GM23248 (cell line): ENCODE results near the gene RAB25. TPM values are rescaled to one million over a fixed set of nuclear protein-coding genes. Genes with fewer than 3 reads are reported as not detected.
"Not testable (repeated sequence)": the region's sequence is repeated elsewhere in the genome, so short reads cannot be mapped to it uniquely, and the experiment has no call there.

Source experiments
- DNase-seq: peaks from one replicate; pipeline ENCODE4 v3.0.0-alpha.2; 2015
- H2AFZ ChIP-seq: fragments of 200-600 bp; sonication (generic); 2 replicates; pipeline ENCODE4 v1.6.1; 2016; ENCODE audit warnings: antibody characterized with exemption
- H3F3A ChIP-seq: fragments of 200-600 bp; sonication (generic); 2 replicates; pipeline ENCODE4 v1.6.1; 2016; ENCODE audit warnings: mild to moderate bottlenecking, antibody characterized with exemption, mixed run types; ENCODE audit not compliant: insufficient read depth
- H3K27ac ChIP-seq: fragments of 200-600 bp; sonication (generic); 2 replicates; pipeline ENCODE4 v1.5.1; 2016; ENCODE audit warnings: mild to moderate bottlenecking
- H3K27me3 ChIP-seq: fragments of 200-600 bp; sonication (generic); replicated peaks from 2 replicates; pipeline ENCODE4 v1.6.1; 2016; ENCODE audit warnings: mild to moderate bottlenecking; ENCODE audit not compliant: insufficient read depth
- H3K36me3 ChIP-seq: fragments of 200-600 bp; sonication (generic); 2 replicates; pipeline ENCODE4 v1.6.1; 2016; ENCODE audit warnings: low read depth, mild to moderate bottlenecking
- H3K4me1 ChIP-seq: fragments of 200-600 bp; sonication (generic); 2 replicates; pipeline ENCODE4 v1.6.1; 2016; ENCODE audit warnings: mild to moderate bottlenecking; ENCODE audit not compliant: insufficient read depth
- H3K4me2 ChIP-seq: fragments of 200-600 bp; sonication (generic); one replicate; pipeline ENCODE4 v1.6.1; 2016; ENCODE audit warnings: mild to moderate bottlenecking; ENCODE audit not compliant: unreplicated experiment
- H3K4me3 ChIP-seq: fragments of 200-600 bp; sonication (generic); 2 replicates; pipeline ENCODE4 v1.5.1; 2016; ENCODE audit warnings: mild to moderate bottlenecking
- H3K79me2 ChIP-seq: fragments of 200-600 bp; sonication (generic); 2 replicates; pipeline ENCODE4 v1.6.1; 2016; ENCODE audit warnings: mild to moderate bottlenecking; ENCODE audit not compliant: insufficient read depth
- H3K9ac ChIP-seq: fragments of 200-600 bp; sonication (generic); 2 replicates; pipeline ENCODE4 v1.6.1; 2016; ENCODE audit warnings: mild to moderate bottlenecking
- H3K9me2 ChIP-seq: fragments of 200-600 bp; sonication (generic); 2 replicates; pipeline ENCODE4 v1.6.1; 2016; ENCODE audit warnings: mixed run types, mild to moderate bottlenecking, moderate library complexity; ENCODE audit not compliant: insufficient read depth
- H3K9me3 ChIP-seq: fragments of 200-600 bp; sonication (generic); one replicate; pipeline ENCODE4 v1.6.1; 2017; ENCODE audit warnings: low read depth
- H4K20me1 ChIP-seq: fragments of 200-600 bp; sonication (generic); 2 replicates; pipeline ENCODE4 v1.6.0; 2016; ENCODE audit not compliant: insufficient read depth
- EZH2 ChIP-seq: fragments of 200-600 bp; sonication (generic); IDR thresholded peaks from 2 replicates; pipeline ENCODE4 v1.6.1; 2018; ENCODE audit warnings: antibody characterized with exemption, mild to moderate bottlenecking; ENCODE audit not compliant: insufficient read depth, poor library complexity, severe bottlenecking
- EZH2phosphoT487 ChIP-seq: fragments of 200-600 bp; sonication (generic); IDR thresholded peaks from 2 replicates; pipeline ENCODE4 v1.6.1; 2018; ENCODE audit warnings: antibody characterized with exemption, moderate library complexity, mild to moderate bottlenecking, low read depth; ENCODE audit not compliant: insufficient read depth
- WGBS, 2 experiments: methylation state at CpG; one replicate each; pipeline ENCODE4 v1.1.6; 2015 to 2017; ENCODE audit warnings: low lambda C conversion rate in 2 of 2, low coverage in 1 of 2; ENCODE audit errors: missing lambda C conversion rate in 2 of 2; 5-methylcytosine and 5-hydroxymethylcytosine counted together
- in situ Hi-C: fragments of 300-500 bp; cut with MboI; formaldehyde crosslinking; loops from 2 replicates; pipeline ENCODE4 v1.15.0; 2020
- polyA plus RNA-seq: library from polyadenylated mRNA; unstranded; fragments of >200 nt; fragmentation: Nextera tagmentation; extraction: Ambion mirVana; gene quantifications from 2 replicates; pipeline ENCODE4 v1.2.1, GENCODE V29; 2016
- total RNA-seq: library from RNA; depleted of rRNA; stranded (reverse); fragments of >200 nt; shearing (Covaris generic); gene quantifications from 2 replicates; pipeline ENCODE4 v1.2.3, GENCODE V29; 2014

The RAB25 gene
- total and polyA plus RNA-seq, 2 experiments from 2014 or later = not detected

DNA sequence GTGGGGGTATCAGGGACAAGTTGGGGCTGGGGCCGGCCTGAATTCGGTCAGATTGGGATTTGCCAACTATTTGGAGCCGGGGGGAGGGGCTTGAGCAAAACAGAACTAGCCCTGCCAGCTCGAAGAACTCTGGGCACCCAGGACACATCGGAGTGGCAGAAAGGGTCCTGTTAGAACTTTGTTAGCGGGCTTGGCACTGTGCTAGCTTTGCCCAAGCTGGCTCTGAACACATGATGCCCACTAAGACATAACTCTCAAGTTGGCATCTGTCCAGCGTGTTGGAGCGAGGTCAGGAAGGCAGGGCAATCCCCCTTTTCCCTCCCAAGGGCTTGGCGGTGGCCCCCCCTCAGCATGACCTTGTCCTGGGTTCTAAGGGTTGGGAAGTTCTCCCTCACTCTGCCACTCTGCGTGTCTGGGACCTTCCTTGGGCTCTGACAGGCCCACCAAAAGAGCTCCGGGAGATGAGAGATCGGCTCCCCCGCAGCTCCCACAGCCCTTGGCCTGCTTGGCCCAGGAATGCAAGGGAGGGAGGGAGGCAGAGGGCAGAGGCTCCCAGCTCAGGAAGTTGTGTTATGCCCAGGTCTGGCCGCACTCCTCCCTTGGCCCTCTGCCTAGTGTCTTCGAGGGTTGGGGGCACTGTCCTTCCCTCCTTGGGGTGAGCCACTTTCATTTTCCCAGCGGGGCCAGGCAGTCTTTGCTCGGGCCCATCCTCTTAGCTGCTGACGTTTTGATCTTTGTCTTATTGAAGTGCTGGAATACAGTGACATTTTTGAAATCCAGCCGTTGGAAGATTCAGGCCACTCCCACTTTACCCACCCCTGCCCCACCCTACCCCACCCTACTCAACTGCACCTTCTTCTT, 54.8 kb downstream of the RAB25 start:
- Histone ChIP-seq H3F3A (peaks cover 54% of the 10 kb centered on the region), H4K20me1 (peaks cover 9% of the 10 kb centered on the region; the same call in 1 of the 2 replicates), H3K79me2 (peaks cover 69% of the 10 kb centered on the region), H2AFZ (no peak overlapping the region), H3K27me3 (no peaks in the 10 kb centered on the region), H3K4me2 (peak overlapping the region; percentile 98), H3K36me3 (peaks cover 14% of the 10 kb centered on the region; the same call in 1 of the 2 replicates), H3K9ac (peak overlapping the region; percentile 100), H3K4me1 (peaks cover 32% of the 10 kb centered on the region), H3K27ac (peak overlapping the region; percentile 100), H3K9me2 (no peaks in the 10 kb centered on the region), H3K9me3 (no peaks in the 10 kb centered on the region), H3K4me3 (peak overlapping the region; percentile 100)
- peak; percentile 86 for DNase-seq
- in situ Hi-C loops = no loop called here
- 1 to 3% methylated on average over 16 to 19 of the region's 19 CpGs for WGBS, 2 experiments
- TF ChIP-seq EZH2 = no peak
- peak; percentile 51; the same call in 1 of the 2 replicates for TF ChIP-seq EZH2phosphoT487

DNA sequence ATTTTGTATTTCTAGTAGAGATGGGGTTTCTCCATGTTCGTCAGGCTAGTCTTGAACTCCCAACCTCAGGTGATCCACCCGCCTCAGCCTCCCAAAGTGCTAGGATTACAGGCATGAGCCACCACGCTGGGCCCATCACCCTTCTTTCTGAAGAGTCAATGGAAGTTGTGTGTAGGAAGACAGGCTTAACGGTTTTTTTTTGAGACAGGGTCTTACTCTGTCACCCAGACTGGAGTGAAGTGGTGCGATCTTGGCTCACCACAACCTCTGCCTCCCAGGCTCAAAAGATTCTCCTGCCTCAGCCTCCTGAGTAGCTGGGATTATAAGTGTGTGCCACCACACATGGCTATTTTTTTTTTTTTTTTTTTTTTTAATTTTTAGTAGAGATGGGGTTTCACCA, 55.8 kb downstream of the RAB25 start:
- peak overlapping the region; percentile 100 for H3K4me3 ChIP-seq
- H3K4me2 ChIP-seq = peak overlapping the region; percentile 98
- H3K9ac ChIP-seq = peak overlapping the region; percentile 100
- in situ Hi-C loops, H2AFZ ChIP-seq, H3K9me3 ChIP-seq, H3K9me2 ChIP-seq, H4K20me1 ChIP-seq, H3K27me3 ChIP-seq: not testable (repeated sequence)
- DNase-seq = peak; percentile 44
- peak overlapping the region; percentile 100 for H3K27ac ChIP-seq
- peaks cover 14% of the 10 kb centered on the region; the same call in 1 of the 2 replicates for H3K36me3 ChIP-seq
- H3K79me2 ChIP-seq = peaks cover 79% of the 10 kb centered on the region
- H3K4me1 ChIP-seq = peaks cover 42% of the 10 kb centered on the region
- peaks cover 63% of the 10 kb centered on the region for H3F3A ChIP-seq
- WGBS, 2 experiments = 1 to 6% methylated on average over 5 of the region's 5 CpGs

GRCh38 chr1:156117414-156118176, 56.6 kb downstream of the RAB25 start:
- Histone ChIP-seq H3K9me2 (no peaks in the 10 kb centered on the region), H3F3A (peaks cover 67% of the 10 kb centered on the region), H2AFZ (no peak overlapping the region), H3K9me3 (no peaks in the 10 kb centered on the region), H3K27ac (peak overlapping the region; percentile 100), H3K9ac (peak overlapping the region; percentile 100), H3K4me3 (peak overlapping the region; percentile 100), H4K20me1 (peaks cover 9% of the 10 kb centered on the region; the same call in 1 of the 2 replicates), H3K4me2 (peak overlapping the region; percentile 98), H3K4me1 (peaks cover 47% of the 10 kb centered on the region), H3K36me3 (peaks cover 14% of the 10 kb centered on the region; the same call in 1 of the 2 replicates), H3K79me2 (peaks cover 88% of the 10 kb centered on the region), H3K27me3 (no peaks in the 10 kb centered on the region)
- in situ Hi-C loops = no loop called here
- 4 to 7% methylated on average over 13 of the region's 13 CpGs for WGBS, 2 experiments
- TF ChIP-seq EZH2 (no peak), EZH2phosphoT487 (no peak)
- DNase-seq = peak; percentile 48

- TF ChIP-seq EZH2 (no peak), EZH2phosphoT487 (no peak)
- peaks cover 47% of the 10 kb centered on the region for H3K4me1 ChIP-seq
- H3K9ac ChIP-seq = peak overlapping the region; percentile 100
These were observed 57.4 kb downstream of the RAB25 start for GRCh38 chr1:156118177-156118868.

More at GRCh38 chr1:156118177-156118868, 57.4 kb downstream of the RAB25 start:
- Histone ChIP-seq H3K4me3 (peak overlapping the region; percentile 100), H3K27me3 (no peaks in the 10 kb centered on the region), H3F3A (peaks cover 74% of the 10 kb centered on the region), H3K27ac (peak overlapping the region; percentile 100), H3K9me3 (no peaks in the 10 kb centered on the region), H2AFZ (no peak overlapping the region), H3K79me2 (peaks cover 93% of the 10 kb centered on the region), H4K20me1 (peaks cover 9% of the 10 kb centered on the region; the same call in 1 of the 2 replicates), H3K9me2 (no peaks in the 10 kb centered on the region), H3K36me3 (peaks cover 14% of the 10 kb centered on the region; the same call in 1 of the 2 replicates), H3K4me2 (peak overlapping the region; percentile 98)
- DNase-seq = peak; percentile 79
- 1 to 2% methylated on average over 8 of the region's 8 CpGs for WGBS, 2 experiments
- in situ Hi-C loops = no loop called here
